ENCODE results near the gene CCNC.

Gene CCNC

GRCh38 chr6:99548706-99549105, 19.8 kb downstream of the CCNC start:
- no peak for DNase-seq (ENCODE audit: low read depth, low spot score)

GRCh38 chr6:99547526-99547925, 20.9 kb downstream of the CCNC start:
- DNase-seq (ENCODE audit: low read depth, low spot score) = no peak

- no peak for DNase-seq (ENCODE audit: low read depth, low spot score)
Measured at GRCh38 chr6:99545442-99545841, 23.0 kb downstream of the CCNC start.

- no peak for DNase-seq (ENCODE audit: low read depth, low spot score)
Measured at GRCh38 chr6:99543968-99544367, 24.5 kb downstream of the CCNC start.

GRCh38 chr6:99530627-99531026, 37.8 kb downstream of the CCNC start:
- DNase-seq (ENCODE audit: low read depth, low spot score) = no peak

GRCh38 chr6:99522531-99522930, 45.9 kb downstream of the CCNC start:
- no peak for DNase-seq (ENCODE audit: low read depth, low spot score)

- no peak for DNase-seq (ENCODE audit: low read depth, low spot score)
Measured at GRCh38 chr6:99521633-99522151, 46.8 kb downstream of the CCNC start.

- DNase-seq (ENCODE audit: low read depth, low spot score) = peak; percentile 45
Measured at GRCh38 chr6:99520855-99521632, 47.4 kb downstream of the CCNC start.

- DNase-seq (ENCODE audit: low read depth, low spot score) = no peak
Measured at GRCh38 chr6:99519446-99519845, 49.0 kb downstream of the CCNC start.

GRCh38 chr6:99514089-99514488, 54.4 kb downstream of the CCNC start:
- no peak for DNase-seq (ENCODE audit: low read depth, low spot score)

- no peak for DNase-seq (ENCODE audit: low read depth, low spot score)
Measured at GRCh38 chr6:99512033-99512432, 56.4 kb downstream of the CCNC start.

- DNase-seq (ENCODE audit: low read depth, low spot score) = no peak
Measured at GRCh38 chr6:99507648-99508047, 60.8 kb downstream of the CCNC start.

- DNase-seq (ENCODE audit: low read depth, low spot score) = no peak
Measured at GRCh38 chr6:99501762-99502161, 66.7 kb downstream of the CCNC start.

- no peak for DNase-seq (ENCODE audit: low read depth, low spot score)
Measured at GRCh38 chr6:99498421-99498820, 70.0 kb downstream of the CCNC start.

GRCh38 chr6:99495466-99495865, 73.0 kb downstream of the CCNC start:
- DNase-seq (ENCODE audit: low read depth, low spot score) = no peak
